Activated naive CD8-positive, alpha-beta T cell (primary cell): Measurements from ENCODE around the gene A1BG.

Experiments used
- H3K27ac Mint-ChIP-seq: one replicate; pipeline ENCODE4 v1.8.0; 2021; ENCODE audit warnings: mixed read lengths
- H3K27me3 Mint-ChIP-seq: one replicate; pipeline ENCODE4 v1.8.0; 2021; ENCODE audit warnings: mixed read lengths
- H3K36me3 Mint-ChIP-seq: one replicate; pipeline ENCODE4 v1.8.0; 2021; ENCODE audit warnings: mixed read lengths
- H3K4me1 Mint-ChIP-seq: one replicate; pipeline ENCODE4 v1.8.0; 2021; ENCODE audit warnings: low read depth, mixed read lengths
- H3K4me3 Mint-ChIP-seq: one replicate; pipeline ENCODE4 v1.8.0; 2021; ENCODE audit warnings: mild to moderate bottlenecking, mixed read lengths
- H3K9me3 Mint-ChIP-seq: one replicate; pipeline ENCODE4 v1.8.0; 2021; ENCODE audit warnings: low read depth, mixed read lengths

The A1BG gene

GRCh38 chr19:58336820-58337219 is 16.5 kb downstream of the A1BG start:
- Mint-ChIP-seq H3K4me1 (peaks cover 6% of the 10 kb centered on the region), H3K4me3 (no peak overlapping the region), H3K27me3 (no peaks in the 10 kb centered on the region), H3K27ac (no peak overlapping the region), H3K36me3 (peaks cover 12% of the 10 kb centered on the region), H3K9me3 (no peaks in the 10 kb centered on the region)

- Mint-ChIP-seq H3K9me3 (no peaks in the 10 kb centered on the region), H3K36me3 (peaks cover 10% of the 10 kb centered on the region), H3K4me1 (peaks cover 6% of the 10 kb centered on the region), H3K27me3 (no peaks in the 10 kb centered on the region), H3K27ac (no peak overlapping the region), H3K4me3 (no peak overlapping the region)
Observed at GRCh38 chr19:58336216-58336615, 17.1 kb downstream of the A1BG start.

- no peak overlapping the region for H3K4me3 Mint-ChIP-seq
- H3K27ac Mint-ChIP-seq, result no peak overlapping the region
- H3K36me3 Mint-ChIP-seq, result peaks cover 9% of the 10 kb centered on the region
- H3K27me3 Mint-ChIP-seq, result no peaks in the 10 kb centered on the region
- H3K9me3 Mint-ChIP-seq, result no peaks in the 10 kb centered on the region
- H3K4me1 Mint-ChIP-seq, result peaks cover 6% of the 10 kb centered on the region
Observed at GRCh38 chr19:58335630-58336029, 17.7 kb downstream of the A1BG start.

- Mint-ChIP-seq H3K27me3 (no peaks in the 10 kb centered on the region), H3K27ac (no peak overlapping the region), H3K4me3 (no peak overlapping the region), H3K36me3 (peaks cover 8% of the 10 kb centered on the region), H3K4me1 (peaks cover 3% of the 10 kb centered on the region), H3K9me3 (no peaks in the 10 kb centered on the region)
Observed at GRCh38 chr19:58334691-58335249, 18.5 kb downstream of the A1BG start.

GRCh38 chr19:58332697-58333096 is 20.6 kb downstream of the A1BG start:
- Mint-ChIP-seq H3K4me3 (no peak overlapping the region), H3K36me3 (no peaks in the 10 kb centered on the region), H3K27ac (no peak overlapping the region), H3K4me1 (peaks cover 2% of the 10 kb centered on the region), H3K27me3 (no peaks in the 10 kb centered on the region), H3K9me3 (no peaks in the 10 kb centered on the region)

GRCh38 chr19:58330458-58330857 is 22.8 kb downstream of the A1BG start:
- Mint-ChIP-seq H3K4me1 (peaks cover 2% of the 10 kb centered on the region), H3K9me3 (no peaks in the 10 kb centered on the region), H3K4me3 (no peak overlapping the region), H3K27ac (no peak overlapping the region), H3K36me3 (no peaks in the 10 kb centered on the region), H3K27me3 (no peaks in the 10 kb centered on the region)

- H3K9me3 Mint-ChIP-seq, result no peaks in the 10 kb centered on the region
- no peak overlapping the region for H3K27ac Mint-ChIP-seq
- no peaks in the 10 kb centered on the region for H3K36me3 Mint-ChIP-seq
- H3K4me3 Mint-ChIP-seq, result no peak overlapping the region
- H3K27me3 Mint-ChIP-seq, result no peaks in the 10 kb centered on the region
- H3K4me1 Mint-ChIP-seq, result peaks cover 2% of the 10 kb centered on the region
Observed at GRCh38 chr19:58328999-58329398, 24.3 kb downstream of the A1BG start.

- Mint-ChIP-seq H3K4me1 (peaks cover 4% of the 10 kb centered on the region), H3K27ac (no peak within 1 kb of the TSS), H3K36me3 (peaks cover 8% of the 10 kb centered on the region), H3K27me3 (no peaks in the 10 kb centered on the region), H3K4me3 (no peak within 1 kb of the TSS), H3K9me3 (no peaks in the 10 kb centered on the region)
Observed at GRCh38 chr19:58326914-58327726, 26.2 kb downstream of the A1BG start, which contains the start of gene ZSCAN22. ZSCAN22 (plus strand) TSS chr19:58326994; CDS start chr19:58334803, 7,809 bp downstream.

- peaks cover 4% of the 10 kb centered on the region for H3K4me1 Mint-ChIP-seq
Observed at GRCh38 chr19:58326501-58326913, 26.8 kb downstream of the A1BG start.

GRCh38 chr19:58325311-58326022 is 27.8 kb downstream of the A1BG start:
- Mint-ChIP-seq H3K9me3 (no peaks in the 10 kb centered on the region), H3K27ac (no peak overlapping the region), H3K4me1 (peaks cover 4% of the 10 kb centered on the region), H3K4me3 (no peak overlapping the region), H3K36me3 (peaks cover 9% of the 10 kb centered on the region), H3K27me3 (no peaks in the 10 kb centered on the region)

More at GRCh38 chr19:58326501-58326913, 26.8 kb downstream of the A1BG start:
- Mint-ChIP-seq H3K4me3 (no peak overlapping the region), H3K36me3 (peaks cover 8% of the 10 kb centered on the region), H3K9me3 (no peaks in the 10 kb centered on the region), H3K27me3 (no peaks in the 10 kb centered on the region), H3K27ac (no peak overlapping the region)

- Mint-ChIP-seq H3K4me3 (no peak overlapping the region), H3K27ac (no peak overlapping the region), H3K9me3 (no peaks in the 10 kb centered on the region), H3K4me1 (peaks cover 2% of the 10 kb centered on the region), H3K36me3 (peaks cover 19% of the 10 kb centered on the region), H3K27me3 (no peaks in the 10 kb centered on the region)
Observed at GRCh38 chr19:58319241-58319640, 34.1 kb downstream of the A1BG start.

- H3K27ac Mint-ChIP-seq, result no peak overlapping the region
- no peaks in the 10 kb centered on the region for H3K27me3 Mint-ChIP-seq
- no peaks in the 10 kb centered on the region for H3K9me3 Mint-ChIP-seq
- H3K4me3 Mint-ChIP-seq, result no peak overlapping the region
- peaks cover 16% of the 10 kb centered on the region for H3K36me3 Mint-ChIP-seq
- no peaks in the 10 kb centered on the region for H3K4me1 Mint-ChIP-seq
Observed at GRCh38 chr19:58318297-58318696, 35.0 kb downstream of the A1BG start.

- H3K4me1 Mint-ChIP-seq, result no peaks in the 10 kb centered on the region
- peaks cover 18% of the 10 kb centered on the region for H3K36me3 Mint-ChIP-seq
- no peak overlapping the region for H3K4me3 Mint-ChIP-seq
- no peaks in the 10 kb centered on the region for H3K27me3 Mint-ChIP-seq
- no peak overlapping the region for H3K27ac Mint-ChIP-seq
- no peaks in the 10 kb centered on the region for H3K9me3 Mint-ChIP-seq
Observed at GRCh38 chr19:58317476-58318072, 35.7 kb downstream of the A1BG start.

GRCh38 chr19:58315580-58315979 is 37.7 kb downstream of the A1BG start:
- H3K27me3 Mint-ChIP-seq, result no peaks in the 10 kb centered on the region
- peaks cover 3% of the 10 kb centered on the region for H3K4me1 Mint-ChIP-seq
- H3K9me3 Mint-ChIP-seq, result no peaks in the 10 kb centered on the region
- H3K4me3 Mint-ChIP-seq, result no peak overlapping the region
- no peak overlapping the region for H3K27ac Mint-ChIP-seq
- peaks cover 26% of the 10 kb centered on the region for H3K36me3 Mint-ChIP-seq

GRCh38 chr19:58311345-58311865 is 41.9 kb downstream of the A1BG start:
- Mint-ChIP-seq H3K27me3 (no peaks in the 10 kb centered on the region), H3K27ac (no peak overlapping the region), H3K9me3 (no peaks in the 10 kb centered on the region), H3K4me3 (no peak overlapping the region), H3K36me3 (peaks cover 39% of the 10 kb centered on the region), H3K4me1 (peaks cover 29% of the 10 kb centered on the region)
